Measurements from ENCODE around the gene PTPN4.

GRCh38 chr2:119800376-119800902 is 40.7 kb downstream of the PTPN4 start:
- TF ChIP-seq, protein P1, sequence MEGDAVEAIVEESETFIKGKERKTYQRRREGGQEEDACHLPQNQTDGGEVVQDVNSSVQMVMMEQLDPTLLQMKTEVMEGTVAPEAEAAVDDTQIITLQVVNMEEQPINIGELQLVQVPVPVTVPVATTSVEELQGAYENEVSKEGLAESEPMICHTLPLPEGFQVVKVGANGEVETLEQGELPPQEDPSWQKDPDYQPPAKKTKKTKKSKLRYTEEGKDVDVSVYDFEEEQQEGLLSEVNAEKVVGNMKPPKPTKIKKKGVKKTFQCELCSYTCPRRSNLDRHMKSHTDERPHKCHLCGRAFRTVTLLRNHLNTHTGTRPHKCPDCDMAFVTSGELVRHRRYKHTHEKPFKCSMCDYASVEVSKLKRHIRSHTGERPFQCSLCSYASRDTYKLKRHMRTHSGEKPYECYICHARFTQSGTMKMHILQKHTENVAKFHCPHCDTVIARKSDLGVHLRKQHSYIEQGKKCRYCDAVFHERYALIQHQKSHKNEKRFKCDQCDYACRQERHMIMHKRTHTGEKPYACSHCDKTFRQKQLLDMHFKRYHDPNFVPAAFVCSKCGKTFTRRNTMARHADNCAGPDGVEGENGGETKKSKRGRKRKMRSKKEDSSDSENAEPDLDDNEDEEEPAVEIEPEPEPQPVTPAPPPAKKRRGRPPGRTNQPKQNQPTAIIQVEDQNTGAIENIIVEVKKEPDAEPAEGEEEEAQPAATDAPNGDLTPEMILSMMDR (IDR thresholded peaks at IDR 0.05), result no peak
- no peak for TF ChIP-seq POLR2A (IDR thresholded peaks at IDR 0.05)

All from esophagus squamous epithelium (tissue), 4 donors.